Measurements from ENCODE around the gene WRAP53. TPM values are rescaled to one million over a fixed set of nuclear protein-coding genes. Genes with fewer than 3 reads are reported as not detected.

Gene WRAP53
- total and polyA plus RNA-seq, 2 of the 13 experiments (the other 11 are each of a cell fraction or from before 2014, with no cell fraction given): 7.0 to 19.5 TPM

- TF ChIP-seq EHMT2 (IDR thresholded peaks at IDR 0.05; ENCODE audit: borderline replicate concordance, low read depth, low read length) (no peak), POLR2AphosphoS5 (IDR thresholded peaks at IDR 0.05; ENCODE audit: low read depth, low read length) (peak; percentile 88), ZNF253 (CRISPR knock-in tag; IDR thresholded peaks at IDR 0.05; ENCODE audit: borderline replicate concordance) (no peak), ZSCAN20 (CRISPR knock-in tag; IDR thresholded peaks at IDR 0.05; ENCODE audit: borderline replicate concordance) (no peak), SAP130 (CRISPR knock-in tag; IDR thresholded peaks at IDR 0.05; ENCODE audit: low read depth) (peak; percentile 46; the same call in 1 of the 2 replicates), RBM22 (optimal IDR thresholded peaks at IDR 0.05; ENCODE audit: low read length) (peak; percentile 55), HNF1B (CRISPR knock-in tag; IDR thresholded peaks at IDR 0.05) (no peak), PITX1 (CRISPR knock-in tag; IDR thresholded peaks at IDR 0.05) (no peak), ZNF383 (CRISPR knock-in tag; IDR thresholded peaks at IDR 0.05; ENCODE audit: borderline replicate concordance) (no peak), CREBL2 (CRISPR knock-in tag; IDR thresholded peaks at IDR 0.05; ENCODE audit: borderline replicate concordance) (no peak), RFXAP (CRISPR knock-in tag; IDR thresholded peaks at IDR 0.05; ENCODE audit: borderline replicate concordance) (no peak; the same call in none of the 2 replicates), MAFF (IDR thresholded peaks at IDR 0.05; ENCODE audit: low read depth, low read length) (no peak), GATAD1 (CRISPR knock-in tag; IDR thresholded peaks at IDR 0.05) (peak; percentile 63), REST (IDR thresholded peaks at IDR 0.05; ENCODE audit: borderline replicate concordance in 1 of 2, low read depth in 1 of 2, low read length in 2 of 2) (no peak), FIP1L1 (IDR thresholded peaks at IDR 0.05; ENCODE audit: borderline replicate concordance, insufficient read depth, low read depth, low read length) (no peak), IRF2 (CRISPR knock-in tag; IDR thresholded peaks at IDR 0.05) (peak; percentile 76; the same call in 1 of the 2 replicates), ZNF883 (CRISPR knock-in tag; IDR thresholded peaks at IDR 0.05; ENCODE audit: not compliant biosample characterization) (no peak), FOXA3 (CRISPR knock-in tag; IDR thresholded peaks at IDR 0.05) (peak; percentile 10; the same call in 1 of the 2 replicates), SMAD3 (CRISPR knock-in tag; IDR thresholded peaks at IDR 0.05) (no peak), MZF1 (CRISPR knock-in tag; IDR thresholded peaks at IDR 0.05; ENCODE audit: borderline replicate concordance) (no peak), ZBTB38 (CRISPR knock-in tag; IDR thresholded peaks at IDR 0.05) (no peak), MLLT10 (CRISPR knock-in tag; IDR thresholded peaks at IDR 0.05) (no peak), ZNF615 (CRISPR knock-in tag; IDR thresholded peaks at IDR 0.05; ENCODE audit: borderline replicate concordance) (no peak)
Observed at GRCh38 chr17:7686222-7687071, 1.8 kb upstream of the WRAP53 start (continued).
